NCI-H1930 (cell line): ENCODE measurements around the gene CNTROB.
"Not testable (repeated sequence)": the region's sequence is repeated elsewhere in the genome, so short reads cannot be mapped to it uniquely, and the experiment has no call there.

Source experiments
- DNase-seq, 2 experiments: peaks; one replicate each; lab custom pipeline; 2025; lab: John Stamatoyannopoulos, UW

Gene CNTROB

DNA sequence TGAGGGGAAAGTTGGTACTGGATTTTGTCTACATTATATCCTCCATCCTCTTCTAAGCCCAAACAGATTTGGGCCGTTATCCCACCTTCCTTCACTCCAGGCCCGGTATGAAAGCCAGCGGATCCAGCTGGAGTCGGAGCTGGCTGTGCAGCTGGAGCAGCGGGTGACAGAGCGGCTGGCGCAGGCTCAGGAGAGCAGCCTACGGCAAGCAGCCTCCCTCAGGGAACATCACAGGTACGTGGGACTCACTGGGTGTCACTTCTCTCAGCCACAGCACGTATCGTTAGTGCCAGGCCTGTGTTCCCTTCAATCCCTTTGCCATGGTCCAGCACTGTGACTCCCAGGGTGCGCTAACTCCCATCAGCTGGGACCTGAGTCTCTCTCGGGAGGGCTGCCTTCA is 11.3 kb downstream of the CNTROB start:
- no peak for DNase-seq

DNA sequence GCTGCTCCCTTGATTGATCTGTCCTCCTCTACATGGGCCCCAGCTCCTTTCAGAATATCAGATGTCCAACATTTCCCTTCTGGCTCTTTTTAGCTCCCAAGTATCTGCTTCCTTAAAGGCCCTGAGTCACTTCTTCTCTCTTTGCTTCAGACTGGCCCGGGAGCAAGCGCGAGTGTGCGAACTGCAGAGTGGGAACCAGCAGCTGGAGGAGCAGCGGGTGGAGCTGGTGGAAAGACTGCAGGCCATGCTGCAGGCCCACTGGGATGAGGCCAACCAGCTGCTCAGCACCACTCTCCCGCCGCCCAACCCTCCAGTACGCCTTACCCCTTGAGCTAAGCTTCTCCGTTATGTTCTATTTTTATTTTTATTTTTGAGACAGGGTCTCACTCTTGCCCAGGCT is 12.3 kb downstream of the CNTROB start:
- DNase-seq: no peak

DNA sequence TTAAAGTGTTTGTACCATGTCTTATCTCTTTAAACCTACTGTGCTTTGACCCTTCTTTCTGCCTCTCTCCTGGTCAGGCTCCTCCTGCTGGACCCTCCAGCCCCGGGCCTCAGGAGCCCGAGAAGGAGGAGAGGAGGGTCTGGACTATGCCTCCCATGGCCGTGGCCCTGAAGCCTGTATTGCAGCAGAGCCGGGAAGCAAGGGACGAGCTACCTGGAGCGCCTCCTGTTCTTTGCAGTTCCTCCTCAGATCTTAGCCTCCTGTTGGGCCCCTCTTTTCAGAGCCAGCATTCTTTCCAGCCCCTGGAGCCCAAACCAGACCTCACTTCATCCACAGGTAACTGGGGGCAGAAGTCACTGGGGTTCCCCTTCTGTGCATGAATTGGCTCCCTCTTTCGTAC is 13.6 kb downstream of the CNTROB start:
- DNase-seq: no peak

DNA sequence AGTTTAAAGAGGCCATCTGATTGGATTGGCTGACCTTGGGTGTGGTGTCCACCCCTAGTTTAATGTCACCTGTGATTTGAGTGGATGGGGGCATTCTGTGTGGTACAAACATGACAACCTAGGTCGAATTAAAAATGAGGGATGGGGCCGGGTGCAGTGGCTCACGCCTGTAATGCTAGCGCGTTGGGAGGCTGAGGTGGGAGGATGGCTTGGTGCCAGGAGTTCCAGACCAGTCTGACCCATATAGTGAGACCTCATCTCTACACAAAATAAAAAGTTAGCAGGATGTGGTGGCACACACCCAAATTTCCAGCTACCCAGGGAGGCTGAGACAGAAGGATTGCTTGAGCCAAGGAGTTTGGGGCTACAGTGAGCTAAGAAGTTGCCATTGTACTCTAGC is 14.4 kb downstream of the CNTROB start:
- no peak for DNase-seq

GRCh38 chr17:7947651-7948050 is 15.6 kb downstream of the CNTROB start:
- DNase-seq: no peak

DNA sequence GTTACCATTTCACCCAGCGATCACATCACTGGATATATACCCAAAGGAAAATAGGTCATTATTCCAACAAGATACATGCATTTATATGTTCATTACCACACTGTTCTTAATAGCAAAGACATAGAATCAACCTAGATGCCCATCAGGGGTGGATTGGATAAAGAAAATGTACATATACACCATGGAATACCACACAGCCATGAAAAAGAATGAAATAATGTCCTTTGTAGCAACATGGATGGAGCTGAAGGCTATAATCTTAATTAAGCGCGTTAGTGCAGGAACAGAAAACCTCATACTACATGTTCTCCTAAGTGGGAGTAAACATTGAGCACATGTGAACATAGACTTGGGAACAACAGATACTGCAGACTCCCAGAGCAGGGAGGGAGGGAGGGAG is 18.6 kb downstream of the CNTROB start:
- no peak for DNase-seq

GRCh38 chr17:7951143-7951792 is 19.3 kb downstream of the CNTROB start:
- no peak for DNase-seq

- not testable (repeated sequence) for DNase-seq
Measured at GRCh38 chr17:7953266-7953665, 21.3 kb downstream of the CNTROB start.

- DNase-seq: no peak
Measured at GRCh38 chr17:7955414-7956227, 23.6 kb downstream of the CNTROB start.

- no peak for DNase-seq
Measured at GRCh38 chr17:7956228-7956965, 24.4 kb downstream of the CNTROB start.

GRCh38 chr17:7959503-7960253 is 27.7 kb downstream of the CNTROB start:
- DNase-seq: no peak

- no peak for DNase-seq
Measured at GRCh38 chr17:7961421-7961820, 29.4 kb downstream of the CNTROB start.

DNA sequence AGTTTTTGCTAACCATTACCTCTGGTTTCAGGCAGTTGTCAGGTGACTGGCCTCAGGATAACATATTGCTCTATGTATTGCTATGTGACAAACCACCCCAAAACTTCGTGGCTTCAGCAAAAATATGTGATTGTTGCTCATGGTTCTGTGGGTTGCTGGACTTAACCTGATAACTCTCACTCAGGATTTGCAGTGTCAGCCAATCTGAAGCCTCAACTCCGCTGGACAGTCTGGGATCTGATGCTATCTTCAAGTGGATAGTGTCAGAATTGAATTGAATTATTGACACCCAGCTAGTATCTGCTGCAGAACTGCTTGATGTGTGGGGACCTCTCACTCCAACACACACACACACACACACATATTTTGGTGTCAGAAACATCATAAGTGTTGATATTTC is 35.7 kb downstream of the CNTROB start:
- no peak for DNase-seq

DNA sequence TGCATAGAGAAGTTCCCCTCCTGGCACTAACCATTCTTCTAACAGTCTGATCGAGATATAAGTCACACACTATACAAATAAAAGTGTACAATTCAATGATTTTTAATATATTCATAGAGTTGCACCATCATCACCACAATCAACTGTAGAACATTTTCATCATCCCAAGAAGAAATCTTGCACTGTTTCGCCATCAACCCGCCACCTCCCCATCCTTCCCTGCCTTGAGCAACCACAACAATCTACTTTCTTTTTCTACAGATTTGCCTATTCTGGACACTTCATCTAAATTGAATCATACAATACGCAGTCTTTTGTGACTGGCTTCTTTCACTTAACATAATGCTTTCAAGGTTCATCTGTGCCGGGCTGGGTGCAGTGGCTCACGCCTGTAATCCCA is 37.4 kb downstream of the CNTROB start:
- DNase-seq: no peak

- no peak for DNase-seq
Measured at GRCh38 chr17:7971651-7972050, 39.6 kb downstream of the CNTROB start.

GRCh38 chr17:7972131-7972785 is 40.3 kb downstream of the CNTROB start:
- DNase-seq: no peak

DNA sequence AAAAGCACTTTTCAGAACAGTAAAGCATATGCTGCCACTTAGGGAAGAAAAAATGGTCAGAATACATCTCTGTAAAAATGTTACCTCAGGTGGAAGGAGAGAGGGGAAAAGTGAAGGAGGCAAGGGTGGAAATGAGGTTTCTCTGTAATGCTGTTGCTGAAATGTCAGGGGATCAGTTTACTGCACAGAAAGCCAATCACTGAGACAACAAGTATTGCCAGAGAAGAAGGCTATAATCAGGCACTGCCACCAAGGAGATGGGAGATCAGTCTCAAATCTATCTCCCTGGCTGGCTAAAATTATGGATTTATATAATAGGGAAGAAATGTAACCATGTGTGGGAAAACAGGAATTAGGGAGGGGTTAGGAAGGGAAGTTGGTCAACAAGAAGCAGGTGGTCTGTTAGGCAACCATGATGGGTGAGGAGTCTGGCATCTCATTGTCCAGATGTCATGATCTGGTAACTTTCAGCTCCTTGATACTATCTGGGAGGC is 42.7 kb downstream of the CNTROB start:
- no peak for DNase-seq

DNA sequence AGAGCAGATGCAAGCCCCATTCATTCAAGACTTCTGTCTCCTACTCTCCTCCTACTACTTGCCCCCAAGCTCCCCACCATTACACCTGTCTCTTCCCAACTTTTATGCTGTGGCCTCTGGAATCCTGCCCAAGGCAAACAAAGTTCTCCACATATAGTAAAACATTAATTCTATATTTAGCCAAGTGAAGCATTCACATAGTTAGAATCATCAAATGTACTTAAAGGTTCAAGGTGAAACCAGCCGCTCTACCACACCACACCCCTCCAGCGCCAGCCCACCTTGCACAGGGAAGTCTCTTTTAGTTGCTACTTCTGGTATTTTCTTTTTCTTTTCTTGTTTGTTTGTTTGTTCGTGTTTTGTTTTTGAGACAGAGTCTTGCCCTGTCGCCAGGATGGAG is 45.0 kb downstream of the CNTROB start:
- no peak for DNase-seq

DNA sequence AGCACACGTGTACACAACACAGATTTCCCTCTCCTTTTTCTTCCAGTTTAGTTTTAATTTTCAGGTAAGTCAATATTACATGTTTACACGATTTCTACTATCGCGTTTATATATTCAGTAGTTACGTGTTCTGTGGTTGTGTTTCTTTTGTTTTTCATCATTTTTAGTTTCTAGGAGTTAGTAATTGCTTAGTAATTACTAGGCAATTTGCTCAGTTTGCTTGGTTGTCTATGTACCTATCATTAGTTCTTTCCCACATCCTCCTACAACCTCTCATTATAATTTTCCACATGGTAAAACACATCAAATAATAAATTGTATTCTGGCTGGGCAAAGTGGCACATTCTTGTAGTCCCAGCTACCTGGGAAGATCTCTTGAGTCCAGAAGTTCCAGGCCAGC is 45.8 kb downstream of the CNTROB start:
- no peak for DNase-seq

- no peak for DNase-seq
Measured at GRCh38 chr17:7982173-7982572, 50.2 kb downstream of the CNTROB start.

DNA sequence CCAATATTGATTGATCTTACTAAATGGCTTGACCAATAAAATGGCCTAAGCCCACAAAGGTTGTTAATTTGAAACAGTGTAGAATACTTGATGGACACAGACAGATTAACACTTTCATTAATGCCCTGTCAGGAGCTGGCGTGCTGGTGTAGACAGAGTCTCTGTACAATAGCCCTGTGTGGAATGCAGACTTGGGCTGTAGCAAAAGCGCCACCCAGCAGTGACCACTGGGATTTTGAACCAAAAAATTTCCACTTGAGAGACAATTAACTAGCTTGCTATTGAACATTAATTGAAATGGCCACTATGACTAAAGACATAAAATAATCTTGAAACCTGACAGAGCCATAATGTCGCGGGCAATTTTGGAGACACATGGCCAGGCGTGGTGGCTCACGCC is 50.7 kb downstream of the CNTROB start:
- no peak for DNase-seq

DNA sequence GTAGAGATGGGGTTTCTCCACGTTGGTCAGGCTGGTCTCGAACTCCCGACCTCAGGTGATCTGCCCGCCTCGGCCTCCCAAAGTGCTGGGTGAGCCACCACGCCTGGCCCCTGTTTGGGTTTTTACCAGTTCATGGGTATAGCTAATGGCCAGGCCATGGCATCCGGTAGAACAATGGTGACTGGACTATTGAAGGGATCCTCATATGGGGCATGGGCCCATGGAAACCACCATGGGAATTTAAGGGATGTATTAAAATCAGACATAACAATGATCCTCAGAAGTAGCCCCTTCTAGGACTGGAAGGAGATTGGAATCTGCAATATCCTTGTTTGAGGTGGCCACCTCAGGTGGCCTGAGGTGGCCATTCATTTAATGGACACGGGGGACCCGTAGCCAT is 52.9 kb downstream of the CNTROB start:
- no peak for DNase-seq
